ENCODE results near the gene MGMT.

DNA sequence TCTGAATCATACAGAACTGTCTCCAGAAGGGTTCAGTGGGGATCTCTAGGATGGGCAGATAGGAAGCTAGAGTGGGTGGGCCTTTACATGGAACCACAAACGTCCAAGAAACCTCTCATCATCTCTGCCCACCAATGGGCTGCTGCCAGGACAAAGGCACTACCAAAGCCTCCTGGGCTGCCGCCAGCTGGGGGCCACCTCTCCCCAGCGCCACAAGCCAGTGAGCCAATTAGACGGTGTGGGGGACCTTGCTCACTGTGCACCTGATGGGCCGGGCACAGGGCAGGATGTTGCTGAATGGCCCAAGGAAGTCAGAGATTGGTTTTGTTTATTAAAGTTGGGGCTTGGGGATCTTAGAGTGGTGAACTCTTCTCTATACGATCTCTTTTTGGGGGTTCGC is 242.1 kb downstream of the MGMT start:
- TF ChIP-seq, protein P1, sequence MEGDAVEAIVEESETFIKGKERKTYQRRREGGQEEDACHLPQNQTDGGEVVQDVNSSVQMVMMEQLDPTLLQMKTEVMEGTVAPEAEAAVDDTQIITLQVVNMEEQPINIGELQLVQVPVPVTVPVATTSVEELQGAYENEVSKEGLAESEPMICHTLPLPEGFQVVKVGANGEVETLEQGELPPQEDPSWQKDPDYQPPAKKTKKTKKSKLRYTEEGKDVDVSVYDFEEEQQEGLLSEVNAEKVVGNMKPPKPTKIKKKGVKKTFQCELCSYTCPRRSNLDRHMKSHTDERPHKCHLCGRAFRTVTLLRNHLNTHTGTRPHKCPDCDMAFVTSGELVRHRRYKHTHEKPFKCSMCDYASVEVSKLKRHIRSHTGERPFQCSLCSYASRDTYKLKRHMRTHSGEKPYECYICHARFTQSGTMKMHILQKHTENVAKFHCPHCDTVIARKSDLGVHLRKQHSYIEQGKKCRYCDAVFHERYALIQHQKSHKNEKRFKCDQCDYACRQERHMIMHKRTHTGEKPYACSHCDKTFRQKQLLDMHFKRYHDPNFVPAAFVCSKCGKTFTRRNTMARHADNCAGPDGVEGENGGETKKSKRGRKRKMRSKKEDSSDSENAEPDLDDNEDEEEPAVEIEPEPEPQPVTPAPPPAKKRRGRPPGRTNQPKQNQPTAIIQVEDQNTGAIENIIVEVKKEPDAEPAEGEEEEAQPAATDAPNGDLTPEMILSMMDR (IDR thresholded peaks at IDR 0.05; ENCODE audit: extremely low read depth in 1 of 2, insufficient read depth in 1 of 2, low read depth in 1 of 2, low read length in 2 of 2) = no peak
- no peak for TF ChIP-seq EZH2 (IDR thresholded peaks at IDR 0.05; ENCODE audit: borderline replicate concordance, low read depth, low read length, severe bottlenecking)
- no peak for TF ChIP-seq POLR2A (IDR thresholded peaks at IDR 0.05; ENCODE audit: low read depth, low read length)
- TF ChIP-seq POLR2AphosphoS5 (IDR thresholded peaks at IDR 0.05; ENCODE audit: insufficient read depth, low read depth, low read length) = no peak
- no peak for TF ChIP-seq MYC (IDR thresholded peaks at IDR 0.05; ENCODE audit: low read depth, low read length)
